DMS53 treated with DMSO at 0.1 percent for 48 hours (cell line): ENCODE measurements around the gene BRCC3.

Source experiments
- DNase-seq: peaks from one replicate; lab custom pipeline; 2025; ENCODE audit not compliant: unreplicated experiment; lab: John Stamatoyannopoulos, UW

The BRCC3 gene

GRCh38 chrX:155070975-155071693 is at the start of gene BRCC3, which contains the start of the genes CMC4 and MTCP1:
BRCC3 (plus strand) TSS chrX:155071508; CDS start chrX:155071528, 20 bp downstream.
CMC4 (minus strand) TSS chrX:155071136; CDS start chrX:155064023, 7,113 bp downstream.
MTCP1 (minus strand) TSS chrX:155071136; CDS start chrX:155066010, 5,126 bp downstream.
- DNase-seq, result peak; percentile 74

- no peak for DNase-seq
These were observed 48.7 kb upstream of the BRCC3 start, which contains the start of gene F8 for GRCh38 chrX:155022585-155022984. F8 (minus strand) TSS chrX:155022723; CDS start chrX:155022552, 171 bp downstream.

- no peak for DNase-seq
These were observed 47.1 kb upstream of the BRCC3 start for GRCh38 chrX:155023907-155024833.

GRCh38 chrX:155026420-155026726 is 44.9 kb upstream of the BRCC3 start:
- no peak for DNase-seq

GRCh38 chrX:155026727-155027508 is 44.4 kb upstream of the BRCC3 start, which contains the start of gene FUNDC2:
FUNDC2 (plus strand) TSS chrX:155026844; CDS start chrX:155026939, 95 bp downstream.
- DNase-seq, result peak; percentile 89

- DNase-seq, result no peak
These were observed 43.7 kb upstream of the BRCC3 start for GRCh38 chrX:155027509-155028066.

- no peak for DNase-seq
These were observed 43.2 kb upstream of the BRCC3 start for GRCh38 chrX:155028129-155028528.

GRCh38 chrX:155028877-155029291 is 42.4 kb upstream of the BRCC3 start:
- no peak for DNase-seq

GRCh38 chrX:155031657-155032056 is 39.7 kb upstream of the BRCC3 start:
- no peak for DNase-seq

GRCh38 chrX:155035688-155036087 is 35.6 kb upstream of the BRCC3 start:
- DNase-seq, result no peak

- DNase-seq, result no peak
These were observed 25.0 kb upstream of the BRCC3 start for GRCh38 chrX:155046129-155046810.

GRCh38 chrX:155046811-155047528 is 24.3 kb upstream of the BRCC3 start:
- no peak for DNase-seq

- DNase-seq, result peak; percentile 3
These were observed 22.2 kb upstream of the BRCC3 start for GRCh38 chrX:155048977-155049619.

- DNase-seq, result no peak
These were observed 18.4 kb upstream of the BRCC3 start for GRCh38 chrX:155052738-155053498.

- no peak for DNase-seq
These were observed 17.7 kb upstream of the BRCC3 start for GRCh38 chrX:155053656-155054055.

GRCh38 chrX:155054255-155054654 is 17.1 kb upstream of the BRCC3 start:
- no peak for DNase-seq

GRCh38 chrX:155055494-155055893 is 15.8 kb upstream of the BRCC3 start:
- no peak for DNase-seq

GRCh38 chrX:155056471-155056870 is 14.8 kb upstream of the BRCC3 start:
- DNase-seq, result peak; percentile 28
